ENCODE data around the gene DDOST.

GRCh38 chr1:20630729-20631128, 30.4 kb downstream of the DDOST start:
- TF ChIP-seq, protein P1, sequence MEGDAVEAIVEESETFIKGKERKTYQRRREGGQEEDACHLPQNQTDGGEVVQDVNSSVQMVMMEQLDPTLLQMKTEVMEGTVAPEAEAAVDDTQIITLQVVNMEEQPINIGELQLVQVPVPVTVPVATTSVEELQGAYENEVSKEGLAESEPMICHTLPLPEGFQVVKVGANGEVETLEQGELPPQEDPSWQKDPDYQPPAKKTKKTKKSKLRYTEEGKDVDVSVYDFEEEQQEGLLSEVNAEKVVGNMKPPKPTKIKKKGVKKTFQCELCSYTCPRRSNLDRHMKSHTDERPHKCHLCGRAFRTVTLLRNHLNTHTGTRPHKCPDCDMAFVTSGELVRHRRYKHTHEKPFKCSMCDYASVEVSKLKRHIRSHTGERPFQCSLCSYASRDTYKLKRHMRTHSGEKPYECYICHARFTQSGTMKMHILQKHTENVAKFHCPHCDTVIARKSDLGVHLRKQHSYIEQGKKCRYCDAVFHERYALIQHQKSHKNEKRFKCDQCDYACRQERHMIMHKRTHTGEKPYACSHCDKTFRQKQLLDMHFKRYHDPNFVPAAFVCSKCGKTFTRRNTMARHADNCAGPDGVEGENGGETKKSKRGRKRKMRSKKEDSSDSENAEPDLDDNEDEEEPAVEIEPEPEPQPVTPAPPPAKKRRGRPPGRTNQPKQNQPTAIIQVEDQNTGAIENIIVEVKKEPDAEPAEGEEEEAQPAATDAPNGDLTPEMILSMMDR (IDR thresholded peaks at IDR 0.05): no peak
- TF ChIP-seq POLR2A (IDR thresholded peaks at IDR 0.05) (no peak), EP300 (IDR thresholded peaks at IDR 0.05) (no peak)

All from gastroesophageal sphincter (tissue), 3 donors.